ENCODE data around the gene SURF1. TPM values are rescaled to one million over a fixed set of nuclear protein-coding genes. Genes with fewer than 3 reads are reported as not detected.
"Not testable (repeated sequence)": the region's sequence is repeated elsewhere in the genome, so short reads cannot be mapped to it uniquely, and the experiment has no call there.

Gene SURF1
- total and polyA plus RNA-seq, 2 donors, result 10.5 to 77.9 TPM

DNA sequence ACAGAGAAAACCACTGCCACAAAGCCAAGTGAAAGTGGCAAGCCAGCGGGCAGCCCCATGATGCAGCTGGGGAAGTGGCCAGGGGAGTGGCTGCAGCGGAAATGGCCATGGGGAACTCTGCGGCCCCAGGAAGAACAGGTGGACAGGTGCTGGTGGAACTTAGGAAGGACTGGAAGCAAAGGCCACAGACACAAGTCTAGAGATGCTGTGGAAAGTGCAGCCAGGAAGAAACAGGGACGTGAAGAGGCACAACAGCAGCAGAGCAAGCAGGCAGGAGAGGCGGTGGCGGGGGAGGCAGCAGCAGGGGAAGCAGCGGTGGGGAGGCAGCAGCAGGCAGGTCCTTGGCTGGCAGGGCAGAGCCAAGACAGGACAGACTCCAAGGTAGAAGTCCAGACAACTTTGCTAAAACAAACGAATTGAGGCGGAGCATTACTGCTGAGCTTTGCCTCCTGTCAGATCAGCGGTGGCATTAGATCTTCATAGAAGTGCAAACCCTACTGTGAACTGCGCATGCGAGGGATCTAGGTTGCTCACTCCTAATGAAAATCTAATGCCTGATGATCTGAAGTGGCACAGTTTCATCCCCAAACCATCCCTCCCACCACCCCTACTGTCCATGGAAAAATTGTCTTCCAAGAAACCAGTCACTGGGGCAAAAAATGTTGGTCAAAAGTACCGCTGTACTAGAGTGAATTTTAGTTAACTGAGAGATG, 32.1 kb downstream of the SURF1 start:
- H3K27ac ChIP-seq (ENCODE audit: low read depth), result no peak overlapping the region
- 89% methylated on average over 13 of the region's 13 CpGs for WGBS
- H3K36me3 ChIP-seq (ENCODE audit: insufficient read depth), result no peaks in the 10 kb centered on the region
- no peaks in the 10 kb centered on the region for H3K4me1 ChIP-seq (ENCODE audit: insufficient read depth)
- no peak overlapping the region for H3K4me3 ChIP-seq (ENCODE audit: low read depth, low read length)
- DNase-seq (ENCODE audit: extremely low spot score), result no peak

DNA sequence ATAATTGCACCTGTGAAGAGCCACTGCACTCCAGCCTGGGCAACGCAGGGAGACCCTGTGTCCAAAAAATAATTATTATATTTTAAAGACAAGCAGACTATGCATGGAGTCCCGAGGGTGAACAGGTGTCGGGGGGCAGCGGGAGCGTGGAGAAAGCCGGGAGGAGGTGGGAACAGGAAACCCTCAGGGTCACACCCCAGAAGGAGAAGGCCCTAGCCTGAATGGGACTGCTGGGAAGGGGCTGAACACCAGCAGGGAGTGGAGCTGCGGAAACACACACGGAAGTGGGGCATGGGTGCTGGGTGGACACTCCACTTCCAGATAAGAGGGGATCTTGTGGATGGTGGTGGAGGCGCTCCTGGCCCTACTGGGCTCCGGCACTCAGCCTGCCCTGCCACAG, 33.1 kb downstream of the SURF1 start:
- H3K27ac ChIP-seq (ENCODE audit: low read depth), result no peak overlapping the region
- WGBS, result 88% methylated on average over 10 of the region's 10 CpGs
- no peak for DNase-seq (ENCODE audit: extremely low spot score)
- no peaks in the 10 kb centered on the region for H3K4me1 ChIP-seq (ENCODE audit: insufficient read depth)
- H3K36me3 ChIP-seq (ENCODE audit: insufficient read depth), result no peaks in the 10 kb centered on the region
- no peak overlapping the region for H3K4me3 ChIP-seq (ENCODE audit: low read depth, low read length)

DNA sequence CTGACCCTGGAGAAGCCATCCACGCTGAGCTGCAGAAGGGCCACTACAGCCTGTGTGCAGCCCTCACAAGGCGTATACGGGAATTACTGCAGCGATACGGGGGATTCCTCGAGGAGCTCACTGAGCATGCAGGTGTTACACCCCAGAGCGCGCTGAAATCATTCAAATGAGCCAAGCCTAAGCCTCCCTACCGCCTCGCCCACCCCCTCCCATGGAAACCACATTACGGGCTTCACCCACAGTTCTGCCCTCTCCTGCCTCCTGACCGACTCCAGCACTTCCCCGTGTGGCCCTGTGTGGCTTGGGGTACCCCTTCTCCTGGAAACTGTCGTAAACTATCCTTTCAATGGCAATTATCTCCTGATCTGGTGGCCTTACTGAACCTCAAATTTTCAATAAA, 33.6 kb downstream of the SURF1 start:
- Histone ChIP-seq H3K4me1 (ENCODE audit: insufficient read depth) (no peaks in the 10 kb centered on the region), H3K4me3 (ENCODE audit: low read depth, low read length) (no peak overlapping the region), H3K36me3 (ENCODE audit: insufficient read depth) (no peaks in the 10 kb centered on the region), H3K27ac (ENCODE audit: low read depth) (no peak overlapping the region)
- whole genome bisulfite sequencing, result 83% methylated on average over 14 of the region's 14 CpGs
- no peak for DNase-seq (ENCODE audit: extremely low spot score)

DNA sequence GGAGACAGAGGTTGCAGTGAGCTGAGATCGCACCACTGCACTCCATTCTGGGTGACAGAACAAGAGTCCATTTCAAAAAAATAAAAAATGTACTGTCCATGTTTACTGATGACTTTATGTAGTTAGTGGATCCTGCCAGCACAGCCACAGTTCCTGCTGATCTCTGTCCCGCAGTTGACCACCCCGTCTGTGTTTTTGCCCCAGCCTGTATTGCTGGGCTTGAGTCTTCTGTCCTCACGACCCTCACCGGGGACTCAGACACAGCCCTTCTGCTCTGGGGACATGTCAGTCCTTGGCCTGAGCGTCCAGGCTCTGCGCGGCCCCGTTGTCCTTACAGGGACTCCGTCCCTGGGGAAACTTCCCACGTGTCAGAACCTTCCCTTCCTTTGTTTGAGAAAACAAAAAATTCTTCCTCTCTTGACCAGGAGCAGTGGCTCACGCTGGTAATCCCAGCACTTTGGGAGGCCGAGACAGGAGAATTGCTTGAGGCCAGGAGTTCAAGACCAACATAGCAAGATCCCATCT, 34.8 kb downstream of the SURF1 start:
- DNase-seq (ENCODE audit: extremely low spot score), result no peak
- H3K36me3 ChIP-seq (ENCODE audit: insufficient read depth), result no peaks in the 10 kb centered on the region
- no peak overlapping the region for H3K27ac ChIP-seq (ENCODE audit: low read depth)
- WGBS, result 81% methylated on average over 13 of the region's 13 CpGs
- no peaks in the 10 kb centered on the region for H3K4me1 ChIP-seq (ENCODE audit: insufficient read depth)
- H3K4me3 ChIP-seq (ENCODE audit: low read depth, low read length), result no peak overlapping the region

DNA sequence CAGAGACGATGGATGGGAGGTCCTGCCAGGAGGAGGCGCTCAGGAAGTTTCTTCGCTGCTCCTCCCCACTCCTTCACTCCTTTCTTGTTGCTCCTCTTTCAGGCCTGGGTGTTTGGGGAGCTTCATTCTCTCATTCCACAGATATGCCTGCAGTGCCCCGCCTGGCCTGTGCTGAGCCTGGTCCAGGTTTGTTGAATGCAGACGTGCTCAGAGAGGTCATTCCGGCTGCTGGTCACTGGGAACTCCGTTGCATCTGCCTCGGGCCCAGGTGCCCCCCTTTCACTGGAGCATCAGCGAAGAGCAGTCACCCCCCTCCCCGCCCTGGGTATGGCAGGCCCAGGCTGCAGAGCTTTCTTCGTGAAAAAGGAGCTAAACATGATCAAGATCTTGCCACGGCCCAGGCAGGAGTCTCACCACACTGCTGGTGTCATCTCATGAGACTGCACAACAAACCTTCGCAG, 35.8 kb downstream of the SURF1 start:
- 71% methylated on average over 13 of the region's 13 CpGs for WGBS
- no peak for DNase-seq (ENCODE audit: extremely low spot score)
- Histone ChIP-seq H3K4me1 (ENCODE audit: insufficient read depth) (no peaks in the 10 kb centered on the region), H3K4me3 (ENCODE audit: low read depth, low read length) (no peak overlapping the region), H3K27ac (ENCODE audit: low read depth) (no peak overlapping the region), H3K36me3 (ENCODE audit: insufficient read depth) (no peaks in the 10 kb centered on the region)

DNA sequence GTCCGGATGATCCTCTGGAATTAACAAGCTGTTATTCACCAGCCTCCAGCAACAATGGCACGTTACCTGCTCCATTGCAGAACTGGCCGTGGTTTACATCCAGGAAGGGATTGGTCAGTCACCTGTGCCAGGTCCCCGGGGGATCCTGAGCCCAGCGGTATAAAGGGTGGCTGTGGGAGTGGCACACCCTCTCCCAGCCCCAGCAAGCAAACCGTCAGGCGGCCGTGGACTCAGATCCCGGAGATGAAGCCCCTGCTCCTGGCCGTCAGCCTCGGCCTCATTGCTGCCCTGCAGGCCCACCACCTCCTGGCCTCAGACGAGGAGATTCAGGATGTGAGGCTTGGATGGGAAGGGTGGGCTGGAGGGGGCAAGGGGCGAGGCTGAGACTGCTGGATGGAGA, 38.7 kb downstream of the SURF1 start:
- not testable (repeated sequence) for H3K27ac ChIP-seq (ENCODE audit: low read depth); DNase-seq (ENCODE audit: extremely low spot score); H3K4me3 ChIP-seq (ENCODE audit: low read depth, low read length); H3K4me1 ChIP-seq (ENCODE audit: insufficient read depth); H3K36me3 ChIP-seq (ENCODE audit: insufficient read depth)
- 76% methylated on average over 13 of the region's 13 CpGs for WGBS

DNA sequence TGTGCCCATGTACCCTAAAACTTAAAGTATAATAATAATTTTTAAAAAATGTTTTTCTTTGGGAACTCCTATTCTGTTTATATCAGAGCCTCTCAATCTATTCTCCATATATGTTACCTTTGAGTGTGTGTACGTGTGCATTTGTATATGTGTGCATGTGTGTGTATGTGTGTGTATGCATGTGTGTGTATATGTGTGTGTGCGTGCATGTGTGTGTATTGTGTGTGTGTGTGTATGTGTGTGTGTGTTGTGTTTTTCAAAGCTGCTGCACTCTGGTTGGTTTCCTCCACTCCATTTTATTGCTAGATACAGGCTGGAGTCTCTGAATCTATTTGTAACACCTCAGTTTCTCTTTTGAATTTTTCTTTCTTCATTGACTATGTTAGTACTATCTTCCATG, 40.3 kb downstream of the SURF1 start:
- 79% methylated on average over 2 of the region's 2 CpGs for WGBS
- DNase-seq (ENCODE audit: extremely low spot score), result no peak

DNA sequence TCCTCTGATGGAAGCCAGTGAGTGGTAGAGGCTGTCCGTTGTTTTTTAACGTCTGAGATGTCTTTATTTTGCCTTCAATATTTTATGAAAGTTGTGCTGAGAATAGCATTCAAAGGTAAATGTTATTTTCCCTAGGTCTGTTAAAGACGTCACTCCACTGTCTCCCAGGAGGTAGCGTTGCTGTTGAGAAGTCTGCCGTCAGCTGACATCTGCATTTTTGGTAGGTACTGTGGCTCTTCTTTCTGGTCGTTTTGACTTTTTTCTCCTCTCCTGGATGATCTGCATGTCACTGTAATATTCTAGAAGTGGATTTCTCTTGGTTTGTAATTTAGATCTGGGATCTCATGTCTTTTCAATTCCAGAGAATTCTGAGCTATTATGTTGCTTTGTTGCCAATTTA, 46.7 kb downstream of the SURF1 start:
- WGBS, result 83% methylated on average over 6 of the region's 6 CpGs
- Histone ChIP-seq H3K36me3 (ENCODE audit: insufficient read depth) (no peaks in the 10 kb centered on the region), H3K4me1 (ENCODE audit: insufficient read depth) (no peaks in the 10 kb centered on the region), H3K4me3 (ENCODE audit: low read depth, low read length) (no peak overlapping the region), H3K27ac (ENCODE audit: low read depth) (no peak overlapping the region)
- DNase-seq (ENCODE audit: extremely low spot score), result no peak

More for the DNA sequence above, 40.3 kb downstream of the SURF1 start:
- no peaks in the 10 kb centered on the region for H3K36me3 ChIP-seq (ENCODE audit: insufficient read depth)
- H3K4me1 ChIP-seq (ENCODE audit: insufficient read depth), result no peaks in the 10 kb centered on the region
- no peak overlapping the region for H3K4me3 ChIP-seq (ENCODE audit: low read depth, low read length)
- H3K27ac ChIP-seq (ENCODE audit: low read depth), result no peak overlapping the region

DNA sequence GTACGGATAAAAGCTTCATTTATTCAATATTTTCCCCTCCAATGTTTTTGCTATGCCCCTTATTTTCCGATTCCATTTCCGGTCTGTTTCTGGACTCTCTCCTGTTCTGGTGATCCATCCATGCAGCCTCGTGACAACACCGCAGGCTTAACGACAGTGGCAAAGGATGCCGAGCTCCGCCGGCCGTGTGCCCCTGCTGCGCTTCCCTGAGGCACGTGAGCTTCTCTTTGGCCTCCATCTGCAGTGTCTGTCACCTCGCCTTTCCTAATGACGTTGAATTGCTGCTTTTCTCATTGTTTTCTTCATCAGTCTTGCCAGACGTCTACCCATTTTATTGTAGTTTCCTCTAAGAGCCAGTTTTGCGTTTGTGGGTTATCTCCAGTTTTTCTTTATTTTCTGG, 49.0 kb downstream of the SURF1 start:
- Histone ChIP-seq H3K4me3 (ENCODE audit: low read depth, low read length) (no peak overlapping the region), H3K27ac (ENCODE audit: low read depth) (no peak overlapping the region), H3K4me1 (ENCODE audit: insufficient read depth) (no peaks in the 10 kb centered on the region), H3K36me3 (ENCODE audit: insufficient read depth) (no peaks in the 10 kb centered on the region)
- DNase-seq (ENCODE audit: extremely low spot score), result no peak
- 65% methylated on average over 16 of the region's 16 CpGs for WGBS

DNA sequence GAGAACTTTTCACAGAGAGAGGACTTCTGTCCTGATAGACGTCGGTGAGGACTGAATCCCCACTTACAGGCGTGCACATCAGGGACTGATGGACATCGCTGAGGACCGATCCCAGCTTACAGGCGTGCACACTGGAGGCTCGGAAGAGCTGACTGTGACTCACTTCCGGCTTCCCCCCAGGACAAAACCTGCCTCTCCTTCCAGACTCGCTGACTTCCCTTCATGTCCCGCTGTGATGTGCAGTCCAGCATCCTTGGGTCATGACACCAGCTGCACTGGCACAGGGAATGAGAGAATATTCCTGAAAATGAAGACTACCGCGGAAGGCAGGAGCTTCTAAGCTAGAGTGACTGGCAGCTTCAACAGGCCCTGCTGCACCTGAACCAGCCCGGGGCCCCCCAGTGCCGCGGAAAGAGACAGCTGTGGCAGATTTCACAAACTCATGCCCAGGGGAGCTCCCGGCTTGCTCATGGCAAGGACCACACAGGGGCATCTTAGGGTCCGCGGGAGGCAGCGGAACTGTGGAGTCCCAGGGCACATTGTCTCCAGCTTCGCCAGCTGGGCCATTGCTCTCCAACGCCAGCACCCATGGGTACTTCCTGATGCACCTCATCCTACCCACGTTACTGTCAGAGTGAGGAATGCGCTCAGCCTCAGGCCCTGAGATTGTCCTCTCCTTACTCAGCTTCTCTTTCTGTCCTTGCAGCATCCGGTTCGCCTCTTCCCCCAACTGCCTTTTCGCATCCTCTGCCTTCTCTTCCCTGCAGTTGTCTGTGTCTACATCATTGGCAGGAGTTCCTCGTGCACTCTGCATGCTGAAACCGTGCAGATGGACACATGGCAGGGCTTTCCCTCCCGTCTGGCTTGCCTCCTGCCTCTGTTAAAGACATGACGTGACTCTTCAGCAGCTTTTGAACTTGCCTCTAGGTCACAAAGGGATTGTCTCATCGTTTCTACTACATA, 49.8 kb downstream of the SURF1 start:
- H3K4me3 ChIP-seq (ENCODE audit: low read depth, low read length), result no peak overlapping the region
- DNase-seq (ENCODE audit: extremely low spot score), result no peak
- no peaks in the 10 kb centered on the region for H3K36me3 ChIP-seq (ENCODE audit: insufficient read depth)
- no peak overlapping the region for H3K27ac ChIP-seq (ENCODE audit: low read depth)
- H3K4me1 ChIP-seq (ENCODE audit: insufficient read depth), result no peaks in the 10 kb centered on the region
- 71% methylated on average over 31 of the region's 31 CpGs for WGBS

DNA sequence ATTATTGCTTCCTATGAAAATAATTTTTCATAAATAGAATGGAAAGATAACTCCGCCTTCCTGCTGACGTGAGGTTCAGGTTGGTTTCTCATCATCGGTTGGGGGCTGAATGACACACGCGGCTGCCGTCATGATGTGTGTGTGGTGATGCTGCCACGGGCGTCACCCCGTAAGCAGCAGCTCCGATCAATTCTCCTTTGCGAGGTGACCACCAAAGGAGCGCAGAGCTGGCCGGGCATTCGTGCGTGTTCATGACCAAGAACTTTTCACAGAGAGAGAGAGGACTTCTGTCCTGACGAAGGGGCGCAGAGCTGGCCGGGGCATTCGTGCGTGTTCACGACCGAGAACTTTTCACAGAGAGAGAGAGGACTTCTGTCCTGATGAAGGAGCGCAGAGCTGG, 50.6 kb downstream of the SURF1 start:
- Histone ChIP-seq H3K4me3 (ENCODE audit: low read depth, low read length) (no peak overlapping the region), H3K36me3 (ENCODE audit: insufficient read depth) (no peaks in the 10 kb centered on the region), H3K4me1 (ENCODE audit: insufficient read depth) (no peaks in the 10 kb centered on the region), H3K27ac (ENCODE audit: low read depth) (no peak overlapping the region)
- 72% methylated on average over 19 of the region's 23 CpGs for WGBS
- no peak for DNase-seq (ENCODE audit: extremely low spot score)

DNA sequence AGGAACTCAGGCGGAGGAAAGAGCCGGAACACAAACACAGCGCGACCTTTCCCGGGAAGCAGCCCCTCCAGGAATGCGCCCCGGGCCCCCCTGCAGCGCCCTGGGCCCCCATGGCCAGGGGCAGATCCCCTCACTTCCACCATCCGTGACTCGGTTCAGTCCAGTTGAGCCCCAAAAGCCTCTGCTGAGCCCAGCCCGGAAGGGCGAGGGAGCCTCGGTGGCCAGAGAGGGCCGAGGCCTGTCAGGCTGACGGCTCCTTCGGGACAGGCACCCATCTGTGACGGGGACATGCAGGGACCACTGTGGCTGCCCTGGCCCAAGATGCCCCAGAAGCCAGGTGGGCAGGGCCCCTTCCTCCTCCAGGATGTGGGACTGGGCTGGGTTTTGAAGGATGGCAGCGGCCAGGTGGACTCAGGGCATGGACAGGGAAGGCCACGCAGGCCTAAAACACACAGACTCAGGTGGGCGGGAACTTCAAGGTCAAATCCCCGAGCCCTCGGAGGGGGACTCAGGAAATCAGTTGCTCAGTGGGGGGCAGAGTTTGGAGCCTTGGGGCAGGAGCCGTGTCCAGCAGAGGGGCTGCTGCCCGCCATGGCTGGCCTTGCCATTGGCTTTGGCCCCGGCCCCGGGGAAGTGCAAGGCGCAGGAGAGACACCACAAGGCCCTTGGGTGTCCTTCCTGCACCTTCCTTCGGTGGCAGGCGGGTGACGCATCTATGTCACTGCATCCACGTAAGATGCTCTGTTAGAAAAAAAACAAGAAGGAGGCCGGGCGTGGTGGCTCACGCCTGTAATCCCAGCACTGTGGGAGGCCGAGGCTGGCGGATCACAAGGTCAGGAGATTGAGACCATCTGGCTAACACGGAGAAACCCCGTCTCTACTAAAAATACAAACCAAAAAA, 51.6 kb downstream of the SURF1 start:
- Histone ChIP-seq H3K27ac (ENCODE audit: low read depth) (no peak overlapping the region), H3K4me1 (ENCODE audit: insufficient read depth) (no peaks in the 10 kb centered on the region), H3K36me3 (ENCODE audit: insufficient read depth) (no peaks in the 10 kb centered on the region), H3K4me3 (ENCODE audit: low read depth, low read length) (no peak overlapping the region)
- DNase-seq (ENCODE audit: extremely low spot score), result no peak
- 84% methylated on average over 38 of the region's 38 CpGs for WGBS

DNA sequence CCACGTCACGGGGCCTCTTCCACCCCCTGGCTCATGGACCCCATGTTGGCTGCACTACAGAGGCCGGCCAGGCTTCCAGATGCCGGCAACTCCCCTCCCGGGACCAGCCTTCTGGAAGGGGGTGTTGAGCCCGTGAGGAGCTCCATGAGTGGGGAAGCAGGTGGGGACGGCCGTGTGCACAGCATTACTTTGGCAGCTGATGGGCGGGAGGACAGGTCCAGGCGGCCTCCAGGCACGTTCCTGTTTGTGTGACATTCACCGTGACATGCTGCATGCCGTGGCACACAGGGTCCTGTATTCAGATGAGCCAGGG, 52.2 kb downstream of the SURF1 start:
- Histone ChIP-seq H3K4me1 (ENCODE audit: insufficient read depth) (no peaks in the 10 kb centered on the region), H3K36me3 (ENCODE audit: insufficient read depth) (no peaks in the 10 kb centered on the region), H3K27ac (ENCODE audit: low read depth) (no peak overlapping the region), H3K4me3 (ENCODE audit: low read depth, low read length) (no peak overlapping the region)
- WGBS, result 58% methylated on average over 13 of the region's 13 CpGs
- DNase-seq (ENCODE audit: extremely low spot score), result no peak
